ENCODE results near the gene RNF125.

Gene RNF125

GRCh38 chr18:31983020-31983419 lies 35.6 kb upstream of the RNF125 start:
- Histone ChIP-seq H3K9ac (ENCODE audit: low read length) (no peak overlapping the region), H3K4me1 (ENCODE audit: low read length) (no peaks in the 10 kb centered on the region), H3K4me3 (ENCODE audit: low read length) (no peak overlapping the region), H3K79me2 (ENCODE audit: low read length) (no peaks in the 10 kb centered on the region), H3K9me3 (ENCODE audit: insufficient read depth, low read length) (no peaks in the 10 kb centered on the region), H3K36me3 (replicated peaks; ENCODE audit: low read depth, low read length) (no peaks in the 10 kb centered on the region), H2AFZ (ENCODE audit: low read depth, low read length) (no peak overlapping the region), H3K27ac (ENCODE audit: low read length) (no peak overlapping the region), H3K4me2 (ENCODE audit: low read length) (no peak overlapping the region), H3K27me3 (ENCODE audit: low read depth, low read length) (no peaks in the 10 kb centered on the region), H4K20me1 (ENCODE audit: insufficient read depth, low read length) (no peaks in the 10 kb centered on the region)
- no peak for TF ChIP-seq EZH2phosphoT487 (IDR thresholded peaks at IDR 0.05; ENCODE audit: low read depth)
- no peak for TF ChIP-seq CTCF (IDR thresholded peaks at IDR 0.05; ENCODE audit: low read depth, low read length)

- Histone ChIP-seq H3K4me2 (ENCODE audit: low read length) (no peak overlapping the region), H3K36me3 (replicated peaks; ENCODE audit: low read depth, low read length) (no peaks in the 10 kb centered on the region), H3K27me3 (ENCODE audit: low read depth, low read length) (no peaks in the 10 kb centered on the region), H4K20me1 (ENCODE audit: insufficient read depth, low read length) (no peaks in the 10 kb centered on the region), H3K9ac (ENCODE audit: low read length) (no peak overlapping the region), H3K4me3 (ENCODE audit: low read length) (no peak overlapping the region), H3K79me2 (ENCODE audit: low read length) (no peaks in the 10 kb centered on the region), H2AFZ (ENCODE audit: low read depth, low read length) (no peak overlapping the region), H3K4me1 (ENCODE audit: low read length) (no peaks in the 10 kb centered on the region), H3K9me3 (ENCODE audit: insufficient read depth, low read length) (no peaks in the 10 kb centered on the region), H3K27ac (ENCODE audit: low read length) (no peak overlapping the region)
- TF ChIP-seq EZH2phosphoT487 (IDR thresholded peaks at IDR 0.05; ENCODE audit: low read depth): no peak
- no peak for TF ChIP-seq CTCF (IDR thresholded peaks at IDR 0.05; ENCODE audit: low read depth, low read length)
Measured at GRCh38 chr18:31983976-31984375, 34.6 kb upstream of the RNF125 start.

GRCh38 chr18:31990823-31991222 lies 27.8 kb upstream of the RNF125 start:
- Histone ChIP-seq H3K4me2 (ENCODE audit: low read length) (no peak overlapping the region), H3K27ac (ENCODE audit: low read length) (no peak overlapping the region), H3K79me2 (ENCODE audit: low read length) (no peaks in the 10 kb centered on the region), H4K20me1 (ENCODE audit: insufficient read depth, low read length) (no peaks in the 10 kb centered on the region), H3K9me3 (ENCODE audit: insufficient read depth, low read length) (no peaks in the 10 kb centered on the region), H2AFZ (ENCODE audit: low read depth, low read length) (no peak overlapping the region), H3K4me1 (ENCODE audit: low read length) (no peaks in the 10 kb centered on the region), H3K36me3 (replicated peaks; ENCODE audit: low read depth, low read length) (no peaks in the 10 kb centered on the region), H3K9ac (ENCODE audit: low read length) (no peak overlapping the region), H3K4me3 (ENCODE audit: low read length) (no peak overlapping the region), H3K27me3 (ENCODE audit: low read depth, low read length) (no peaks in the 10 kb centered on the region)
- TF ChIP-seq EZH2phosphoT487 (IDR thresholded peaks at IDR 0.05; ENCODE audit: low read depth) (no peak), CTCF (IDR thresholded peaks at IDR 0.05; ENCODE audit: low read depth, low read length) (no peak)

GRCh38 chr18:31996007-31996406 lies 22.6 kb upstream of the RNF125 start:
- TF ChIP-seq EZH2phosphoT487 (IDR thresholded peaks at IDR 0.05; ENCODE audit: low read depth) (no peak), CTCF (IDR thresholded peaks at IDR 0.05; ENCODE audit: low read depth, low read length) (no peak)
- H3K9me3 ChIP-seq (ENCODE audit: insufficient read depth, low read length): no peaks in the 10 kb centered on the region
- H3K4me3 ChIP-seq (ENCODE audit: low read length): no peak overlapping the region
- no peaks in the 10 kb centered on the region for H3K4me1 ChIP-seq (ENCODE audit: low read length)
- no peaks in the 10 kb centered on the region for H3K79me2 ChIP-seq (ENCODE audit: low read length)
- no peak overlapping the region for H2AFZ ChIP-seq (ENCODE audit: low read depth, low read length)
- no peaks in the 10 kb centered on the region for H3K36me3 ChIP-seq (replicated peaks; ENCODE audit: low read depth, low read length)
- no peak overlapping the region for H3K4me2 ChIP-seq (ENCODE audit: low read length)
- no peaks in the 10 kb centered on the region for H4K20me1 ChIP-seq (ENCODE audit: insufficient read depth, low read length)
- H3K27me3 ChIP-seq (ENCODE audit: low read depth, low read length): no peaks in the 10 kb centered on the region
- no peak overlapping the region for H3K27ac ChIP-seq (ENCODE audit: low read length)
- no peak overlapping the region for H3K9ac ChIP-seq (ENCODE audit: low read length)

All from OCI-LY3 (cell line).